HEK293 (cell line): ENCODE measurements around the gene BCL2L11.

ENCODE experiments used
- CTCF ChIA-PET: fragments of 350-600 bp; formaldehyde crosslinking; extraction: SDS; loops from one replicate; lab custom pipeline; 2021; ENCODE audit warnings: antibody characterized with exemption; lab: Yijun Ruan, JAX
- POLR2A ChIA-PET: fragments of 300-600 bp; formaldehyde crosslinking; extraction: SDS; loops from one replicate; lab custom pipeline; 2020; ENCODE audit warnings: antibody characterized with exemption, inconsistent platforms; lab: Yijun Ruan, JAX
- H3K27ac ChIP-seq: fragments of 200-500 bp; sonication (Bioruptor generic); 2 replicates; pipeline ENCODE4 v1.5.1; 2014; ENCODE audit warnings: low read depth, low read length, control low read depth, inconsistent platforms; ENCODE audit errors: extremely low read depth
- H3K36me3 ChIP-seq, 2 experiments: fragments of 200-500 bp in 1 of 2; sonication (Bioruptor generic) in 1 of 2; 1 replicate in 1 of 2; 2 replicates in 1 of 2; pipeline ENCODE4 v1.5.1; 2014 to 2017; ENCODE audit warnings: inconsistent platforms in 2 of 2, low read length in 2 of 2; ENCODE audit not compliant: control insufficient read depth in 2 of 2, insufficient read depth in 1 of 2
- H3K4me1 ChIP-seq: fragments of 200-500 bp; sonication (Bioruptor generic); 2 replicates; pipeline ENCODE4 v1.5.1; 2014; ENCODE audit warnings: mild to moderate bottlenecking, low read length, inconsistent platforms; ENCODE audit not compliant: control insufficient read depth, insufficient read depth
- H3K4me3 ChIP-seq: 2 replicates; pipeline ENCODE4 v1.5.1; 2011; ENCODE audit warnings: low read depth, mild to moderate bottlenecking, control low read depth, low read length, moderate library complexity
- H3K9me3 ChIP-seq: fragments of 200-500 bp; sonication (Bioruptor generic); 2 replicates; pipeline ENCODE4 v1.5.1; 2014; ENCODE audit warnings: low read depth, low read length, inconsistent platforms; ENCODE audit not compliant: control insufficient read depth, insufficient read depth
- BCL11A ChIP-seq: fragments of 450-650 bp; formaldehyde crosslinking; IDR thresholded peaks from 2 replicates; pipeline ENCODE4 v1.5.1; 2016; ENCODE audit warnings: low read depth, missing biosample characterization, missing genetic modification characterization
- EGR2 ChIP-seq: fragments of 450-650 bp; formaldehyde crosslinking; IDR thresholded peaks from 2 replicates; pipeline ENCODE4 v1.5.1; 2016; ENCODE audit warnings: low read depth, missing biosample characterization, missing genetic modification characterization
- GFI1B ChIP-seq: fragments of 450-650 bp; formaldehyde crosslinking; IDR thresholded peaks from 2 replicates; pipeline ENCODE4 v1.5.1; 2016; ENCODE audit warnings: missing biosample characterization, missing genetic modification characterization
- KLF8 ChIP-seq: fragments of 450-650 bp; formaldehyde crosslinking; IDR thresholded peaks from 2 replicates; pipeline ENCODE4 v1.5.1; 2016; ENCODE audit warnings: missing biosample characterization, missing genetic modification characterization
- KLF9 ChIP-seq: fragments of 450-650 bp; formaldehyde crosslinking; IDR thresholded peaks from 2 replicates; pipeline ENCODE4 v1.5.1; 2016; ENCODE audit warnings: missing biosample characterization, missing genetic modification characterization, low read depth
- MEIS1 ChIP-seq: sonication (generic); formaldehyde crosslinking; IDR thresholded peaks from 2 replicates; pipeline ENCODE4 v1.8.1; 2022; ENCODE audit warnings: missing genetic modification reagents, mild to moderate bottlenecking, borderline replicate concordance
- PBX3 ChIP-seq: sonication (generic); formaldehyde crosslinking; IDR thresholded peaks from 2 replicates; pipeline ENCODE4 v1.8.1; 2022; ENCODE audit warnings: mild to moderate bottlenecking, moderate library complexity, missing genetic modification reagents
- ZBTB21 ChIP-seq: fragments of 450-650 bp; formaldehyde crosslinking; IDR thresholded peaks from 2 replicates; pipeline ENCODE4 v1.5.1; 2017; ENCODE audit warnings: missing biosample characterization, missing genetic modification characterization
- ZFP69B ChIP-seq: fragments of 450-650 bp; formaldehyde crosslinking; IDR thresholded peaks from 2 replicates; pipeline ENCODE4 v1.5.1; 2016; ENCODE audit warnings: missing biosample characterization, missing genetic modification characterization
- ZNF146 ChIP-seq: fragments of 450-650 bp; formaldehyde crosslinking; IDR thresholded peaks from 2 replicates; pipeline ENCODE4 v1.5.1; 2016; ENCODE audit warnings: missing biosample characterization, missing genetic modification characterization
- ZNF571 ChIP-seq: fragments of 450-650 bp; formaldehyde crosslinking; IDR thresholded peaks from 2 replicates; pipeline ENCODE4 v1.5.0; 2017; ENCODE audit warnings: missing biosample characterization, missing genetic modification characterization
- ZNF600 ChIP-seq: fragments of 450-650 bp; formaldehyde crosslinking; IDR thresholded peaks from 2 replicates; pipeline ENCODE4 v1.5.1; 2016; ENCODE audit warnings: missing biosample characterization, missing genetic modification characterization
- ZNF654 ChIP-seq: fragments of 450-650 bp; formaldehyde crosslinking; IDR thresholded peaks from 2 replicates; pipeline ENCODE4 v1.5.1; 2016; ENCODE audit warnings: low read depth, missing biosample characterization, missing genetic modification characterization
- ZNF692 ChIP-seq: fragments of 450-650 bp; formaldehyde crosslinking; IDR thresholded peaks from 2 replicates; pipeline ENCODE4 v1.5.1; 2016; ENCODE audit warnings: missing biosample characterization, missing genetic modification characterization
- TF ChIP-seq, protein P1 (sequence below): fragments of 450-650 bp; formaldehyde crosslinking; conservative IDR thresholded peaks from 2 replicates; pipeline ENCODE4 v1.5.1; 2016; ENCODE audit warnings: low read depth, missing biosample characterization, missing genetic modification characterization
- TF ChIP-seq, protein P2 (sequence below): fragments of 450-650 bp; formaldehyde crosslinking; IDR thresholded peaks from 2 replicates; pipeline ENCODE4 v1.5.1; 2016; ENCODE audit warnings: missing biosample characterization, missing genetic modification characterization
- TF ChIP-seq, protein P3 (sequence below): fragments of 450-650 bp; formaldehyde crosslinking; IDR thresholded peaks from 2 replicates; pipeline ENCODE4 v1.5.1; 2016; ENCODE audit warnings: missing biosample characterization, missing genetic modification characterization, borderline replicate concordance
- TF ChIP-seq, protein P4 (sequence below): fragments of 450-650 bp; formaldehyde crosslinking; IDR thresholded peaks from 2 replicates; pipeline ENCODE4 v1.5.1; 2017; ENCODE audit warnings: missing biosample characterization, missing genetic modification characterization
- TF ChIP-seq, protein P5 (sequence below): fragments of 450-650 bp; formaldehyde crosslinking; IDR thresholded peaks from 2 replicates; pipeline ENCODE4 v1.5.1; 2017; ENCODE audit warnings: missing biosample characterization, mild to moderate bottlenecking, missing genetic modification characterization, moderate library complexity

The BCL2L11 gene

DNA sequence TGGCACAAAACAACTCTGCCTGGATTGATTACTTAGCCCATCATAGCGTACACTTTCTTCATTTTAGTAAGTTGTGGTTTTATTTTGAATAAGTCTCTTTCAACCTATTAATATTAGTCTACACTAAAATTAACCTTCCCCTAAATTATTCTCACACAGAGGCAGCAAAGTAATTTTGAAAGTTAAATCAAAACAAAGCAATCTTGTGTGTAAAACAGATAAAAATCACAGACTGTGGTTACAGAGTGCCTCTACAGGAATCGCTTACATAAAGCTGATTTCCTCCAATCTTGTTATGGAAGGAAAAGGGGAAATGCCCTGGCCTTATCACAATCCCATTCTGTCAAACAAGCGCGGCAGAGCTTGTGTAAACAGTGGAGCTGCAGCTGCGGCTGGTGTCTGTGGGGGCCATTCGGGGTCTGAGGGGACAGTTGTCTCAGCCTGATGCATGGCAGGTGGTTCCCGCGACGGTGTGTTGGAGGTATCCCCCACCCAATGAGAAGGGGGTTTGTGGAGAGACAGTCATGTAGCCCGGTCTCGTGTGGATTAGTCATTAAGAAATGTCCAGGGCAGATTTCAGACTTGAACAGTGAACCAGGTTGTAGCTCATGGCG, 42.1 kb downstream of the BCL2L11 start:
- ChIA-PET CTCF (no interaction called here), POLR2A (no interaction called here)
- H3K4me1 ChIP-seq: peaks cover 22% of the 10 kb centered on the region
- no peak overlapping the region for H3K4me3 ChIP-seq
- H3K9me3 ChIP-seq: no peaks in the 10 kb centered on the region
- peaks cover 4 to 76% of the 10 kb centered on the region in 2 experiments; a peak in 1 of 3 replicates for H3K36me3 ChIP-seq
- H3K27ac ChIP-seq: no peak overlapping the region
- TF ChIP-seq KLF8 (tag by site-specific recombination): no peak
- no peak for TF ChIP-seq ZNF571 (tag by site-specific recombination)
- TF ChIP-seq GFI1B: peak; percentile 92
- TF ChIP-seq KLF9: no peak
- TF ChIP-seq, protein P1, sequence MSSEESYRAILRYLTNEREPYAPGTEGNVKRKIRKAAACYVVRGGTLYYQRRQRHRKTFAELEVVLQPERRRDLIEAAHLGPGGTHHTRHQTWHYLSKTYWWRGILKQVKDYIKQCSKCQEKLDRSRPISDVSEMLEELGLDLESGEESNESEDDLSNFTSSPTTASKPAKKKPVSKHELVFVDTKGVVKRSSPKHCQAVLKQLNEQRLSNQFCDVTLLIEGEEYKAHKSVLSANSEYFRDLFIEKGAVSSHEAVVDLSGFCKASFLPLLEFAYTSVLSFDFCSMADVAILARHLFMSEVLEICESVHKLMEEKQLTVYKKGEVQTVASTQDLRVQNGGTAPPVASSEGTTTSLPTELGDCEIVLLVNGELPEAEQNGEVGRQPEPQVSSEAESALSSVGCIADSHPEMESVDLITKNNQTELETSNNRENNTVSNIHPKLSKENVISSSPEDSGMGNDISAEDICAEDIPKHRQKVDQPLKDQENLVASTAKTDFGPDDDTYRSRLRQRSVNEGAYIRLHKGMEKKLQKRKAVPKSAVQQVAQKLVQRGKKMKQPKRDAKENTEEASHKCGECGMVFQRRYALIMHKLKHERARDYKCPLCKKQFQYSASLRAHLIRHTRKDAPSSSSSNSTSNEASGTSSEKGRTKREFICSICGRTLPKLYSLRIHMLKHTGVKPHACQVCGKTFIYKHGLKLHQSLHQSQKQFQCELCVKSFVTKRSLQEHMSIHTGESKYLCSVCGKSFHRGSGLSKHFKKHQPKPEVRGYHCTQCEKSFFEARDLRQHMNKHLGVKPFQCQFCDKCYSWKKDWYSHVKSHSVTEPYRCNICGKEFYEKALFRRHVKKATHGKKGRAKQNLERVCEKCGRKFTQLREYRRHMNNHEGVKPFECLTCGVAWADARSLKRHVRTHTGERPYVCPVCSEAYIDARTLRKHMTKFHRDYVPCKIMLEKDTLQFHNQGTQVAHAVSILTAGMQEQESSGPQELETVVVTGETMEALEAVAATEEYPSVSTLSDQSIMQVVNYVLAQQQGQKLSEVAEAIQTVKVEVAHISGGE: no peak
- TF ChIP-seq ZNF692 (tag by site-specific recombination): peak; percentile 53; the same call in 1 of the 2 replicates
- TF ChIP-seq, protein P2, sequence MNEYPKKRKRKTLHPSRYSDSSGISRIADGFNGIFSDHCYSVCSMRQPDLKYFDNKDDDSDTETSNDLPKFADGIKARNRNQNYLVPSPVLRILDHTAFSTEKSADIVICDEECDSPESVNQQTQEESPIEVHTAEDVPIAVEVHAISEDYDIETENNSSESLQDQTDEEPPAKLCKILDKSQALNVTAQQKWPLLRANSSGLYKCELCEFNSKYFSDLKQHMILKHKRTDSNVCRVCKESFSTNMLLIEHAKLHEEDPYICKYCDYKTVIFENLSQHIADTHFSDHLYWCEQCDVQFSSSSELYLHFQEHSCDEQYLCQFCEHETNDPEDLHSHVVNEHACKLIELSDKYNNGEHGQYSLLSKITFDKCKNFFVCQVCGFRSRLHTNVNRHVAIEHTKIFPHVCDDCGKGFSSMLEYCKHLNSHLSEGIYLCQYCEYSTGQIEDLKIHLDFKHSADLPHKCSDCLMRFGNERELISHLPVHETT (tag by site-specific recombination): no peak
- TF ChIP-seq, protein P3, sequence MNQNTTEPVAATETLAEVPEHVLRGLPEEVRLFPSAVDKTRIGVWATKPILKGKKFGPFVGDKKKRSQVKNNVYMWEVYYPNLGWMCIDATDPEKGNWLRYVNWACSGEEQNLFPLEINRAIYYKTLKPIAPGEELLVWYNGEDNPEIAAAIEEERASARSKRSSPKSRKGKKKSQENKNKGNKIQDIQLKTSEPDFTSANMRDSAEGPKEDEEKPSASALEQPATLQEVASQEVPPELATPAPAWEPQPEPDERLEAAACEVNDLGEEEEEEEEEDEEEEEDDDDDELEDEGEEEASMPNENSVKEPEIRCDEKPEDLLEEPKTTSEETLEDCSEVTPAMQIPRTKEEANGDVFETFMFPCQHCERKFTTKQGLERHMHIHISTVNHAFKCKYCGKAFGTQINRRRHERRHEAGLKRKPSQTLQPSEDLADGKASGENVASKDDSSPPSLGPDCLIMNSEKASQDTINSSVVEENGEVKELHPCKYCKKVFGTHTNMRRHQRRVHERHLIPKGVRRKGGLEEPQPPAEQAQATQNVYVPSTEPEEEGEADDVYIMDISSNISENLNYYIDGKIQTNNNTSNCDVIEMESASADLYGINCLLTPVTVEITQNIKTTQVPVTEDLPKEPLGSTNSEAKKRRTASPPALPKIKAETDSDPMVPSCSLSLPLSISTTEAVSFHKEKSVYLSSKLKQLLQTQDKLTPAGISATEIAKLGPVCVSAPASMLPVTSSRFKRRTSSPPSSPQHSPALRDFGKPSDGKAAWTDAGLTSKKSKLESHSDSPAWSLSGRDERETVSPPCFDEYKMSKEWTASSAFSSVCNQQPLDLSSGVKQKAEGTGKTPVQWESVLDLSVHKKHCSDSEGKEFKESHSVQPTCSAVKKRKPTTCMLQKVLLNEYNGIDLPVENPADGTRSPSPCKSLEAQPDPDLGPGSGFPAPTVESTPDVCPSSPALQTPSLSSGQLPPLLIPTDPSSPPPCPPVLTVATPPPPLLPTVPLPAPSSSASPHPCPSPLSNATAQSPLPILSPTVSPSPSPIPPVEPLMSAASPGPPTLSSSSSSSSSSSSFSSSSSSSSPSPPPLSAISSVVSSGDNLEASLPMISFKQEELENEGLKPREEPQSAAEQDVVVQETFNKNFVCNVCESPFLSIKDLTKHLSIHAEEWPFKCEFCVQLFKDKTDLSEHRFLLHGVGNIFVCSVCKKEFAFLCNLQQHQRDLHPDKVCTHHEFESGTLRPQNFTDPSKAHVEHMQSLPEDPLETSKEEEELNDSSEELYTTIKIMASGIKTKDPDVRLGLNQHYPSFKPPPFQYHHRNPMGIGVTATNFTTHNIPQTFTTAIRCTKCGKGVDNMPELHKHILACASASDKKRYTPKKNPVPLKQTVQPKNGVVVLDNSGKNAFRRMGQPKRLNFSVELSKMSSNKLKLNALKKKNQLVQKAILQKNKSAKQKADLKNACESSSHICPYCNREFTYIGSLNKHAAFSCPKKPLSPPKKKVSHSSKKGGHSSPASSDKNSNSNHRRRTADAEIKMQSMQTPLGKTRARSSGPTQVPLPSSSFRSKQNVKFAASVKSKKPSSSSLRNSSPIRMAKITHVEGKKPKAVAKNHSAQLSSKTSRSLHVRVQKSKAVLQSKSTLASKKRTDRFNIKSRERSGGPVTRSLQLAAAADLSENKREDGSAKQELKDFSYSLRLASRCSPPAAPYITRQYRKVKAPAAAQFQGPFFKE (tag by site-specific recombination): no peak
- TF ChIP-seq PBX3 (CRISPR knock-in tag): no peak
- no peak for TF ChIP-seq ZNF146 (tag by site-specific recombination)
- TF ChIP-seq, protein P4, sequence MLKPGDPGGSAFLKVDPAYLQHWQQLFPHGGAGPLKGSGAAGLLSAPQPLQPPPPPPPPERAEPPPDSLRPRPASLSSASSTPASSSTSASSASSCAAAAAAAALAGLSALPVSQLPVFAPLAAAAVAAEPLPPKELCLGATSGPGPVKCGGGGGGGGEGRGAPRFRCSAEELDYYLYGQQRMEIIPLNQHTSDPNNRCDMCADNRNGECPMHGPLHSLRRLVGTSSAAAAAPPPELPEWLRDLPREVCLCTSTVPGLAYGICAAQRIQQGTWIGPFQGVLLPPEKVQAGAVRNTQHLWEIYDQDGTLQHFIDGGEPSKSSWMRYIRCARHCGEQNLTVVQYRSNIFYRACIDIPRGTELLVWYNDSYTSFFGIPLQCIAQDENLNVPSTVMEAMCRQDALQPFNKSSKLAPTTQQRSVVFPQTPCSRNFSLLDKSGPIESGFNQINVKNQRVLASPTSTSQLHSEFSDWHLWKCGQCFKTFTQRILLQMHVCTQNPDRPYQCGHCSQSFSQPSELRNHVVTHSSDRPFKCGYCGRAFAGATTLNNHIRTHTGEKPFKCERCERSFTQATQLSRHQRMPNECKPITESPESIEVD (tag by site-specific recombination): peak; percentile 52; the same call in 1 of the 2 replicates
- TF ChIP-seq ZNF654 (tag by site-specific recombination): no peak
- 0 out of 2 replicates have a peak, but pooled peaks have one; percentile 10 for TF ChIP-seq ZNF600
- TF ChIP-seq EGR2 (tag by site-specific recombination): no peak
- no peak for TF ChIP-seq BCL11A (tag by site-specific recombination)
- no peak for TF ChIP-seq ZBTB21 (tag by site-specific recombination)
- TF ChIP-seq ZFP69B (tag by site-specific recombination): no peak
- TF ChIP-seq, protein P5, sequence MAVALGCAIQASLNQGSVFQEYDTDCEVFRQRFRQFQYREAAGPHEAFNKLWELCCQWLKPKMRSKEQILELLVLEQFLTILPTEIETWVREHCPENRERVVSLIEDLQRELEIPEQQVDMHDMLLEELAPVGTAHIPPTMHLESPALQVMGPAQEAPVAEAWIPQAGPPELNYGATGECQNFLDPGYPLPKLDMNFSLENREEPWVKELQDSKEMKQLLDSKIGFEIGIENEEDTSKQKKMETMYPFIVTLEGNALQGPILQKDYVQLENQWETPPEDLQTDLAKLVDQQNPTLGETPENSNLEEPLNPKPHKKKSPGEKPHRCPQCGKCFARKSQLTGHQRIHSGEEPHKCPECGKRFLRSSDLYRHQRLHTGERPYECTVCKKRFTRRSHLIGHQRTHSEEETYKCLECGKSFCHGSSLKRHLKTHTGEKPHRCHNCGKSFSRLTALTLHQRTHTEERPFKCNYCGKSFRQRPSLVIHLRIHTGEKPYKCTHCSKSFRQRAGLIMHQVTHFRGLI (tag by site-specific recombination): no peak
- TF ChIP-seq MEIS1 (CRISPR knock-in tag): no peak
